ENCODE data around the gene MYF5. TPM values are rescaled to one million over a fixed set of nuclear protein-coding genes. Genes with fewer than 3 reads are reported as not detected.

MYF5 gene
- total RNA-seq, 1 donor from 2014 or later: not detected

DNA sequence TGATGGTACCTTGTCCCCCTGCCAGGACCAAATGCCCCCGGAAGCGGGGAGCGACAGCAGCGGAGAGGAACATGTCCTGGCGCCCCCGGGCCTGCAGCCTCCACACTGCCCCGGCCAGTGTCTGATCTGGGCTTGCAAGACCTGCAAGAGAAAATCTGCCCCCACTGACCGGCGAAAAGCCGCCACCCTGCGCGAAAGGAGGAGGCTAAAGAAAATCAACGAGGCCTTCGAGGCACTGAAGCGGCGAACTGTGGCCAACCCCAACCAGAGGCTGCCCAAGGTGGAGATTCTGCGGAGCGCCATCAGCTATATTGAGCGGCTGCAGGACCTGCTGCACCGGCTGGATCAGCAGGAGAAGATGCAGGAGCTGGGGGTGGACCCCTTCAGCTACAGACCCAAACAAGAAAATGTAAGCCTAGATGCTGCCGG, 8.9 kb upstream of the MYF5 start:
- no peak for DNase-seq

DNA sequence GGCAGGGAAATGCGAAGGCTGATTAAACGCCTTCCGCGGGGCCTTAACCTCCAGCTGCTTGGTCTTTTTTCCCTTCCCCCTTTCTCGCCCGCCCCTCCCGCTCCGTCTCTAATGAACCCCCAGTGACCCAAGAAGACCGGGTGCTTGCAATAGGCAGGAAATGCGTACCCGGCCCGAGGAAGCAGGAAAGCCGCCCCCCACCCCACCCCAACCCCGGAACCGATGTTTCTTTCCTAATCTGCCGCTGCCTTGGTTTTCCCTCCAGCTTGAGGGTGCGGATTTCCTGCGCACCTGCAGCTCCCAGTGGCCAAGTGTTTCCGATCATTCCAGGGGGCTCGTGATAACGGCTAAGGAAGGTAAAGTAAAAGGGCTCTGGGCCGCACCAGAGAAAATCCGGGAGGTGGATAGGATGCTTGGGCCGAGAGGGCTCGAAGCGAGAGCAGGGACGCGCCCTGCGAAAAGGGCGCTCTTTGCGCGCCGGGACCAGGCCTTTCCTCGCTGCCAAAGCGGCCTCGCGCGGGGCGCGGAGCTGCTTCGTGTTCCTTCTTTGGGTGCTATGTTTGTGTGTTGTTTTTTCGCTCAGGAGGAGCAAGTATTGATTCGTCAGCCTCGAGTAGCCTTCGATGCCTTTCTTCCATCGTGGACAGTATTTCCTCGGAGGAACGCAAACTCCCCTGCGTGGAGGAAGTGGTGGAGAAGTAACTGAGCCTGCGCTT, 8.3 kb upstream of the MYF5 start:
- no peak for DNase-seq

DNA sequence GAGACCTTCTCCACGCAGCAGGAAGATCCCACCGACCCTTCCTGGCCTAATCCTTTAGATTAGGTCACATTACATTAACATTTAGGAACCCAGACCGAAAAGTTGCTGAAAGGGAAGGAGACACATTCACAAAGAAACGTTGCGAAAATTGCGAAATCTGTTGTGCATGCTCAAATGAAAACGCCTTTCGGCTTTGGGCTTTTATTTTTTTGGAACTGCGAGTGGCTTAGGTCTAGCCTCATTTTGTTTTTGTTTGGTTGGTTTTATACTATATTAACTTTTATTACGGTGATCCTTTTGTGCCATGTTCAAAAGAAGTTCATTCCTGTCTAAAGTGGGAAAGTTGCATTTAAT, 7.8 kb upstream of the MYF5 start:
- no peak for DNase-seq

DNA sequence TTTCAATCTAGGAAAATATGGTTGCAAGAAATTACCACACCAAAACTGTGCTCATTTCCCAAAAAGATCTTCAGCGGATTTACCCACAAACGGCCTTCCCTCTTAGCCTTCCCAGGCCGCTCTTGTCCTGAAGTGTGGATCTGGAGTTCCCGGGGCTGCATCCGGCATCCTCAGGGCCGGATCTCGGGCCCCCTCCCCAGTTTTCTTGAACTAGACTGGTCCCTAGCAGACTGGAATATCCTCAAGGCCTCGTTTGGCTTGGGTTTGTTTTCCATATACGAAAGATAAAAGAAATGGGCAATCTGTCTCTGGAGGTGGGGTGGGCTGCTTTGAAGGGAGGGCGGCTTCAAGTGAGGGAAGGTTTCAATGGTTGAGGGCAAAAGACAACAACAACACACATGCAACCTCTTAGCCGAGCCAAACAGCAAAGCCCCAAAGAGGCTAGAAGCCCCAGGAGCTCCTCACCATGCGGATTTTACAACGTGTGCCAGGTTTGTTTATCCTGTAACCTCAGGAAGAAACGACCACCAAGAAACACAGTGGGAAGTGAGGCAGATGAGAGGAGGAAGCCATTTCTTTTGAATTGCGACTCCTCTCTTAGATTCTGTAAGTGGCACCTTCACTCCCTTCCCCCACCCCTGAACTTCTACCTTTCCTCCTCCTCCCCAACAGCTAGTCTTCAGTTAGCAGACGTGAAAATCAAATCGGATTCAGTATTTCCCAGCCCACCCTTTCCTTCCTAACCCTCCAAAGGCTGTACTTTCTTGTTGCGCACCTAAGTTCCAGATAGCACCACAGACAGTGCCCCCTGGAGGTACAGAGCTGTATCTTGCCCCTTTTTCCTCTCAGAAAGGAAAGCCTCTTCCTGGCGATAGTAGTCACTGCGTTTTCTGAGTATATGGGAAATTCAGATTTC, 6.6 kb upstream of the MYF5 start:
- no peak for DNase-seq

DNA sequence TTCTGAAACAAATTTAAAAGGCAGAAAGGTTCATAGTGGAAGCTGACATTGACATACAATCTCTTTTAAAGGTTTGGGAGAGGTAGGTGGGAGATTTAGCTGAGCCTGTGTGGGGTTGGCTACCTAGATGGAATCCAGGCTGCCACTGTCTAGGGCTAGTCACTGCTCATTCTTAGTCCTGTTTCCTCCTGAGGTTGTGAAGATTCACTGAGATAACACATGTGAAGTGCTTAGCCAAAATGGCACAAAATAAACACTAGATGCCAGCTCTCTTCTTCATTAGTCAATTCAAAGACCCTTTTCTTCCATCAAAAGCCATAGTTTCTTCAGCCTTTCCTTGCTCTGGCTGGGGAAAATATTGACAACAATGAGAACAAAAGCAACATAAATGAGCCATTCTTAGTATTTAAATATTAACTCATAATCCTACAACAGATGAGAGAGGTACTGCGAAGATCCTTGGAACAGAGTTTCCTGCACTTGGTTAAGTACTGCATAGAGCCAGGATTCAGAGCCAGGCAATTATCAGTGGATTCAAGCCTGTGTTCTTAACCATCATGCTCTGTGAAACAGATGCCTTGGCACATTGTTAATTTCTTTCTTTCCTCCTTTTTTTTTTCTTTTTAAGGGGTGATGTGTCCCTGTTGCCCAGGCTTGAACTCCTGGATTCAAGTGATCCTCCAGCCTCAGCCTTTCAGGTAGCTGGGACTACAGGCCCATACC, 5.8 kb upstream of the MYF5 start:
- DNase-seq: no peak

DNA sequence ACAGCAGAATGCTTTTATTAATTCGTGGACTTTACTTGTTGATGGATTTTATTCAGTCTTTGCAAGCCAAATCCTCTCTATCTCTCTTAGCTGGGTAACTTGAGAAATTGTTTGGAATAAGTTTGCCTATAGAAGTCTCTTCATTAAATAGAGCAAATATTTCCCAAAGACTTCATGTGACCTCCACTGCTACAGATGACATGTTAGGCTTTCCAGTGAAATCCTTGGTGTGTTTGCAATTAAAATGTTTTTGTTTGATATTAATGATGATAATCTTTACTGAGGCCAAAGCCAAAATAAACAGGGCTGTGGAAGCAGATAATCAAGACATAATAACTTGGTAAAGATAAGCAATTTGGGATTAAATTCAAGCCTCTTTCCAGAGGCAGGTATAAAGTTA, 4.8 kb upstream of the MYF5 start:
- no peak for DNase-seq

DNA sequence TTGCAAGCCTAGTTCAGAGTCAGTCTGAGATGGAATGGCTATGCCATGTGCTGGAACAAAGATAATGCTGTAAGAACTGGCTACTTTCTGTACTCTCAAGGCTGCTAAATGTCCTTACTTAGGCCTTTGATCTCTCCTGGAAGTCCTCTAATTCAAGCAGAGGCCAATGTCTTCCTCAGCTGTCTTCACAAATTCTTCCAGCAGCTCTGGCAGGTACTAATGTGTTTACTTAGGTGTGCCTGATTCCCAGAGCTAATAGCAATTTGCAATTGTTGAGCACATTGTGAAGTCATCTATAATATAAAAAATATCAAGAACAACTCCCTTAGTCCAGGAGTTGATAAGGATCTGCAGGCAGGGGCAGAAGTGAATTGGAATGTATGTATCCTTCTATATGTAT, 3.8 kb upstream of the MYF5 start:
- no peak for DNase-seq

DNA sequence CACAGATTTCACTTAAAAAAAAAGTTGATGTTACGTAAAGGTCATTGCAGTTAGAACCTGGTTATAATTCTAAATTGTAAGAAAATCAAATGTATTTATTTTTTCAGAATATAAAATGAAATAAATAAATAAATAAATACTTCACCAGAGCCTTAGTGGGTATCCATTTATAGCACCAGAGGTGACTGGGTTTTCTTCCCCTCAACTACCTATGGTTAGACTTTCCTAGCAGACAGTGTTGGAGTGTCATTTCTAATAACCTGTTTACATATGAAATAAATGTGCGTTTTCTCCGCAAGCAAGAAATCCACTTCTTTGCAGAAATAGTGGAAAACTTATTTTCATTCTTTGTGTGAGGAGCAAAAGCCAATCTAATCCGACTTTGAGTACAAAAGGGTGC, 3.3 kb upstream of the MYF5 start:
- DNase-seq: no peak

DNA sequence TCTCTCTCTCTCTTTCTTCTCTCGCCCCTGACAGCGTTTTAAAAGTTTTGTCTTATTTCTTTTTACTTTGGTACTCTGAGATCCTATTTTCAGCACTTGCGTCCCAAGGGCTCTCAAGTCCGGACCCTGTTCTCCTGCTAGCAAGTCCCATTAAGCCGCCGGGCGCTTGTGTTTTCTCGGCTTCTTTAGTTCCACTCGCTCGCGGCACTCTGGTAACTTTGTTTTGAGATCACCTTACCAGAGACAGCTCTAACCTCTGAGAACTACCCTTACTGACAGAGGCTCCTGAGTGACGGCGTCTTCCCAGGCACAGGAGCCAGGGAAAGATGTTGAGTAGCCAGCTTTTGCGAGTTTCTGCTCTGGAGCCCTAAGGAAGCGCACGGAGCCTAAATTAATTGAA, 2.7 kb upstream of the MYF5 start:
- DNase-seq: no peak

DNA sequence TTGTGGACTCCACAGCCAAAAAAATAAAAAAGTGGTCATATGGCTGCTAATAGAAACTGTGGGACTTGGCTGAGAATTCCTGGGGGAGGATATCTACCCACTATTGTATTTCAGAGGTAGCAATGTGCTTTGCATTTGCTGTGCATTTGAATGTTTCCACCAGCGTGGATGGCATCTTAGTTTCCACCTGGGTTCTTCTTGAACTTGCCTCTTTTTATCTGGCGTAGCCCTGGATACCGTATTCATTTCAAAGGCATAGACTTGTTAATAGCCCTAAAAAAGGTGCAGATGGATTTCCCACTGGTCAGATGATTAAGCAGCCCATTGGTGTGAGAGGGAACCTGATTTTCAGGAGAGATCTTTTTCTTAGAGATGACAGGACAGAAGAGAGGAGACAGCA, 1.9 kb upstream of the MYF5 start:
- no peak for DNase-seq

DNA sequence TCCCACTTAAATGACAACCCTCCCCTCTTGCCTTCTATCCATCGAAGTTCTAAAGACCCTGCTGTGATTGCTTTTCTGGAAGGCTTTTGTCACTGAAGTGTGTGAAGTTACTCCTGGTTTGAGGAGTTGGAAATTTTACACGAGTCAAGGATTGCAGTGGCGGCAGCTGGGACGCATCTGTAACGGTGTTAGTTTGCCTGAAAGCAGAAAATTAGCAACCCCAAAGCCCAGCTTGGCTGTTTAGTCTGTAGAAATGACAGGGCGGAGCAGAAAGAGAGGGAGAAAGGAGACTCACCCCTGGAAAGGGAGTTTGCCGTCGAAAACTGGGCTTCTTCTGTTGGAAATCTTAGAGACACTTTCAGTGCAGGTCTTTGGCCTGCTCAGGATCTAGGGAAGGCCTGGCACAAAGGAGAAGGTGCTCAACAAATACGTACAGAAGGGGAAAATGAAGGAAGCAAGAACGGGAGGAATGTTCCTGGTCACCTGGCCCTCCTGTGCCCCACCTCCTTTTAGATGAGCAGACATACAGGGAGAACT, 931 bp upstream of the MYF5 start:
- DNase-seq: no peak

DNA sequence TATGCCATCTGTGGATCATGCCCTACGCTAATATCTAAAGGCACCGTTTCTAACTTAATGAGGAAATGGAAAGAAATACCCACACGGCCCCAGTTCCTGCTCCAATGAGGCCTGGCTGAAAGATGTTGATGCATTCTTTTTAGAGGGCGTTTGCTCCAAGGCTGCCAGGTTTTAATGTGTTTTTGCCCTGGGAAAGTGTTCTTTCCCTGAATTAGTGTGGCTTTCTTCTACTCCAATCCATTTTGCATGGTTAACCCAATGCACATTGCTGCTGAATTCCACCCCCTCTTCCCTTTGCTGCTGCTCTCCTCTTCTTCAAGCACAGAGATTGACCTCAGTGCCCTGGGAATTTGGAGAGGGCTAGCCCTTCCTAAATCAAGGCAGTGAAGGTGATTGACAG, 1.1 kb downstream of the MYF5 start:
- no peak for DNase-seq

DNA sequence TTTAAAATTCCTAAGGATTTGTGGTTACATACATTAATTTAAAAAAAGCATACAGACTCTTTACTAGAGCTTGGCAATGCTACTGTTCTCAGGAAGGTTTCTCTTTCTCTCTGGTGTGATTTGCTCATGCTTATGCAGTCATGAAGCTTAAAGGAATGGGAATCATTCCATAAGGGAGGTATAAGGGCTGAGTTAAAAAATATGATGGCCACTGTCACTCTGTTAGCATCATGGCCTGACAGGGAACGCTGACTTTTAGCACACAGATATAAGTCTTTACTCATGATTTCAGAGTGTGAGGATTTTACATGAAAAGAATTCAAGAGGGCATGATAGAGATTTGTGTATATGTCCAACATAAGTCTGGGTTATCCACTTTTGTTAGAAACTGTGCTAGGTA, 3.8 kb downstream of the MYF5 start:
- DNase-seq: no peak

DNA sequence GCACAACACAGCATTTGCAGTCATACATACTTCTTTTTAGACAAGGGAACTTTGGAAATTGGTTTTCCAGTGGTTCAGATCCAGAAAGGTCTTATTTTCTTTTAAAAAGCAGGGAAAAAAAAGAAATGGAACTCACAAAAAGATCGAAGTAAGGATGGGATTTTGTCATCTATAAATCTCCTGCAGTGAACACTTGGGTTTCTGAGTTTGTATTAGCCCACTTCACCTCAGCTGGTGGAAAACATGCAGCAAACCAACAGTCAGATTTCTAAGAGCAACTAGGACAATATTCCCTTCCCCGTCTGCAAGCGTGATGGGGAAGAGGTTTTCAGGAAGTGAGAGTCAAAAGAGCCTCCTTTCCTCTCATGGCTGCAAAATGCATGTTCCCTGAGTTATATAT, 4.6 kb downstream of the MYF5 start:
- DNase-seq: no peak

DNA sequence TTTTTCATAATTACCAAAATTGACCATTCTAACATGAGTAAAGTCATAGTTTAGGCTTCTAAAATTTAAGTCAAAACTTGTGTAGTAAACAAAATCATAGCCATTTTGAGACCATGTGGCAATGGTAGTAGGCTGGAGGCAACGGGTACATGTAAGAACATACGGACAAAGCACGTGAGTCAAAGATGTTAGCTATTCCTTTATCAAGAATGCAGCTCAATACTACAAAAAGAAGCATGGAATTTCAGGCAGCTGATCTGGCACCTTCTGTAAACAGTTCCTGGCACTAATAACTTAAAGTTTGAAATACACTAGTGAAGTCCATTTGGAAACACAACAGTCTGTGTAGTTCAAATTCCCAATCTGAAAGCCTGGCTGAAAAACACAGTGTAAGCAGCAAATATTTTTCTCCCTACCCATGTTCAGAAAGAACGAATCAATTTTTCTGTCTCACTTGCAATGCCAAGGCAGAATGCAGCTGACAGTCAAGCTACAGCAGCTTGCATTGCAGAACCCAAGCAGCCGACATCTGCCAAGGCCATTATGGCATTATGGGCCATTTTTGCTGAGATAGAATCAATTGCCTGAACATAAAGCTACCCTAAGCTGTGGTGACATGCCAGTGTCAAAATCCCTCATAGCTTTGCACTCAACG, 29.3 kb downstream of the MYF5 start:
- DNase-seq: no peak

DNA sequence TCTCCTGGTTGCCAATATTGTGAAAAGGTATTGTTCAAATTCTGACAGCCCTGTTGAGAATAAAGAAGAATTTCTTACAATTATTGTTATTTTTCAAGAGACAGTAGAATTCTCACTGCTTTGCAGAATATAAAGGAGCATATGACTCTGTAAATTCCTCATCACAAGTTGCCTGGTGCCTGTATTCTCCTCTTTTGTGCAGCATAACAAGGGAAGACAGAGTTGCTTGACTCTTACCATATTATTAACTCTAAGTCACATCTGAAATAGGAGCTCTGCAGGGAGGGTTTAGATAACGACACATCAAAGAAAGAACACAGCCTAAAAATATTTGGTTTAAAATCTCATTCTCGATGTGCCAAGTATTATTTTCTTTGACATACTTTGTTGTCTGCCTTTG, 31.1 kb downstream of the MYF5 start:
- DNase-seq: no peak

DNA sequence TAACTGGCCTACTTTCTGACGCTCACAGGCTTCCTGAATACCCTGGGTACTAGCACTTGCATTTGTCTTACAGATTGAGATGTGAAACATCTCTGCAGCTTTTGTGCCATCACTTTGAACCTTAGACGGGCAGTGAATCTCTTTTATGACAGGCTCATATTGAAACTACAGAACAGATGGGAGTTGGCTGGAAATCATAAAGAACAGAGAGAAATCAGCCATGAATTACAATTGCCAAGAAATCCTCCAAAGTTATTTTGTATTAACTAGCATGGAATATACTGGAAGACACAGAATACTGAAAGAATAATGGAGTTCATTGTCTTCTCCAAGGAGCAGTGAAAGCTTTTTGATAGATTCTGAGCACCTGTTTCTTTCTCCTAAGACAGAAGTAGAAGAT, 32.7 kb downstream of the MYF5 start:
- no peak for DNase-seq

DNA sequence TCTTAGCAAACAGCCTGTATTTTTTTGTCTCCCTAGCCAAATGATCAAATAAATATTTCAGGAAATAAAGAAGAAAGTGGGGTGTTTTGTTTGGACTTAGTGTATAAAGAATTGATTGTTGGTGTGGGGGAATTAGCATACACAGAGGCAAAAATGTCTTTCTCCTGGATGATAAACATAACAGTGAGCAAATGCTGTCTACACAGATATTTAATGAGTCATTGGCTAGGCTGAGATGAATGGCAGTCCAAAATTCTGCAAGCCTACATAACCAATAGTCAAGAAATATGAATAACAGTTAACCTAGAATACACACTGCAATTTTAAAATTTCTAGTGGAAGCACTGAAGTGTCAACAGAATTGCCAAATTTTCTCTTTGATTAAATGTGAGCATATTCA, 35.8 kb downstream of the MYF5 start:
- no peak for DNase-seq

DNA sequence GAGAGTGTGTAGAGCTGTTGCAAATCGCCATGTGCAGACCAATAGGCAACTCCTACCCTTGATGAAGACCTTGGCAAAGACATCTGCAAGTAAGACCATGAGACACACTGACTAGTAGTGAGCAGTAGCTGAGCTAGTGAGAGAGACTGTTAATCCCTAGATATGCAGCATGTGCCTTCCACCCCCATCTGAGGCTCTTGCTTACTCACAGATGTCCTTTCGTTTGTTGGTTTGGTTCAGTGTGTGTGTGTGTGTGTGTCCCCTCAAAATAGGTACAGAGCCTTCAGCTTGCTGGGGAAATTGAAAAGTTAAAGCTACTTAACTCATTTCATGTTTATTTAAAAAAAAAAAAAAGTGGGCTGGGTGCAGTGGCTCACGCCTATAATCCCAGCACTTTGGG, 37.6 kb downstream of the MYF5 start:
- DNase-seq: no peak

DNA sequence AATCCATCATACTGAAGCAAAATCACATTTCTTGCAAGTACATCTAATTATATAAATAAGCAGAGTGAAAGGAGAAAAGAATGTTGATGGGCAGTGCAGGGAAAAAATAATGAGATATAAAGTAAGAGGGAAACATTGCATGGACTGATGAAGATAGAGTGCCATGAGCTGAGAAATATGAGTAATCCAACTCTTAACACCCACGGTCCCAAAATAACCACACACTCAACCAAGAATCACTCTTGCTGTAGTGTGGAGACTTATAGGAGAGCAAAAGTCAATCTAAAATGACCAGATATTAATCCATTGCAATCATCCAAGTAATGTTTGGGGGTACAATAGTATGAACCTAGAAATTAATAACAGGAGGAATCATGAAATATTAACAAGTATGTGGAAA, 40.2 kb downstream of the MYF5 start:
- DNase-seq: no peak

DNA sequence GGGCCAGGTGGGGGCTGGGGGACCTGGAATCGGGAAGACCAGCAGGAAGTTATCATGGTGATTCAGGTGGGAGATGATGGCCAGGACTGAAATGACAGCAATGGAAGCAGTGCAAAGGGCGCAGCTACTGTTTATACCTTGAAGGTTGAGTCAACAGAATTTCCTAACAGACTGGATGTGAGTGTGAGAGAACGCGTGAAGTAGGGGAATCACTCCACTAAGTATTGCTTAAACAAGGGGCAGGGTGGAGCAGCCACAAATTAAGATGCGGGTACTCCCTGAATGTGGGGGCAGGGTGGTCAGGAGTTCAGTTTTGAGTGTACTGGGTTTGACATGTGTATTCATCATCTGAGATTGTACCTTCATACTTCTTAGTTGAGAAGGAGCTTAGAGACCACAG, 45.1 kb downstream of the MYF5 start:
- DNase-seq: no peak

DNA sequence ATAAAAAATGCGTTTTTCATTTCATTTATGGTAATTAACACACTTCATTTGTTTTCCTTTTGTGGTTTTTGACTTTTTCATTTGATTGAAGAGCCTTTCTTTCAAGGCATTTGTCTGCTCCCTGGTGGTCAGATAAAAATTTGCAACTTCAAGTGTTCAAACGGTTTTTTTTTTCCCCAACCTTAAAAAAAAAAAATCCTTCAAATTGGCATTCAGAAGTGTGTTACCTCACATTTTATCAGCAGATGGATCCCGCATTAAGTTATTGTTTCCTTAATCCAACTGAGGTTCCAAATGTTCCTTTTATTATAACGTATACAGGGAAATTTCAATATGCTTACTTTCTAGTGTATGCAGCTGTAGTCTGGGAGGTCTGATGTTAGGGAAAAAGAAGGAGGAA, 47.2 kb downstream of the MYF5 start:
- DNase-seq: no peak

DNA sequence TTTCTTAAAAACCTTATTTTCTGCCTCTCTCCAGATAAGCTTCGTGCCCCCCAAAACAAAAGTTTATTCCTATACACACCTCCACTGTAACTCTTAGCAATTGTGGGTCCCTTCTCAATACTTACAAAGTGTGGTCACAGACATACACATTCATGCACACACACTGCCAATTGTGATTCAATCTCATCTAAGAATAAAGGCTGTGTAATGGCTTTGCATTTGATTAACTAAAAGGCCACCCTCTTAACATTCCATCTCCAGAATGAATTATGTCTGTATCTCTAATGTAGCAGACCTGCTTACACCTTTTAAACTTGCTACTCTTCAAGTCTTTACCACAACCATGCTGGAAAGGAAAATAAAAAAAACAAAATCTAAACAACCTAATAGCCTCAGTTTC, 49.5 kb downstream of the MYF5 start:
- no peak for DNase-seq

Measured in occipital lobe (tissue), 2 donors.